Neuronal stem cell (in vitro differentiated cells): ENCODE results near the gene MPP2.
A peak's percentile ranks its signal among the peaks of the same experiment; 100 is the strongest.

ENCODE experiments used
- DNase-seq: peaks from one replicate; pipeline ENCODE4 v3.0.0-alpha.2; 2013; ENCODE audit warnings: low spot score
- H2AFZ ChIP-seq: one replicate; pipeline ENCODE4 v1.6.1; 2013; ENCODE audit warnings: mild to moderate bottlenecking, low read length, inconsistent platforms
- H2AK5ac ChIP-seq: 2 replicates; pipeline ENCODE4 v1.6.1; 2013; ENCODE audit warnings: low read depth, mild to moderate bottlenecking, inconsistent platforms, low read length, moderate library complexity, mixed read lengths
- H2BK120ac ChIP-seq: 2 replicates; pipeline ENCODE4 v1.6.1; 2013; ENCODE audit warnings: low read depth, mild to moderate bottlenecking, inconsistent platforms, low read length, moderate library complexity, mixed read lengths
- H2BK12ac ChIP-seq: one replicate; pipeline ENCODE4 v1.6.1; 2013; ENCODE audit warnings: low read length, inconsistent platforms
- H2BK15ac ChIP-seq: 2 replicates; pipeline ENCODE4 v1.6.1; 2013; ENCODE audit warnings: mild to moderate bottlenecking, low read length, inconsistent platforms, mixed read lengths
- H2BK5ac ChIP-seq: one replicate; pipeline ENCODE4 v1.6.1; 2013; ENCODE audit warnings: inconsistent platforms, mild to moderate bottlenecking, low read length, moderate library complexity
- H3K14ac ChIP-seq: one replicate; pipeline ENCODE4 v1.6.1; 2013; ENCODE audit warnings: low read length, inconsistent platforms
- H3K18ac ChIP-seq: 2 replicates; pipeline ENCODE4 v1.6.1; 2013; ENCODE audit warnings: low read length, inconsistent platforms
- H3K23ac ChIP-seq: 2 replicates; pipeline ENCODE4 v1.6.1; 2013; ENCODE audit warnings: low read depth, mild to moderate bottlenecking, mixed read lengths, low read length, inconsistent platforms; ENCODE audit not compliant: poor library complexity
- H3K27ac ChIP-seq: replicated peaks from 3 replicates; pipeline ENCODE4 v1.5.1; 2013; ENCODE audit warnings: low read length, inconsistent platforms
- H3K27me3 ChIP-seq, 3 experiments: 2 replicates each; pipeline ENCODE4 v1.6.1; 2013; ENCODE audit warnings: low read length in 3 of 3, mild to moderate bottlenecking in 2 of 3, inconsistent platforms in 1 of 3, low read depth in 1 of 3, mixed read lengths in 1 of 3, moderate library complexity in 1 of 3; ENCODE audit not compliant: control insufficient read depth in 3 of 3, insufficient read depth in 3 of 3
- H3K36me3 ChIP-seq, 2 donors: replicated peaks in 1 of 2; 2 replicates each; pipeline ENCODE4 v1.6.1; 2013; ENCODE audit warnings: low read length in 2 of 2; ENCODE audit not compliant: control insufficient read depth in 2 of 2, insufficient read depth in 2 of 2
- H3K4ac ChIP-seq: 2 replicates; pipeline ENCODE4 v1.6.1; 2013; ENCODE audit warnings: inconsistent platforms, mild to moderate bottlenecking, low read length, moderate library complexity
- H3K4me1 ChIP-seq, 2 donors: 1 replicate in 1 of 2; 2 replicates in 1 of 2; pipeline ENCODE4 v1.6.1; 2013; ENCODE audit warnings: low read length in 2 of 2, low read depth in 1 of 2; ENCODE audit not compliant: control insufficient read depth in 2 of 2, insufficient read depth in 1 of 2
- H3K4me2 ChIP-seq: one replicate; pipeline ENCODE4 v1.6.1; 2013; ENCODE audit warnings: mild to moderate bottlenecking, low read length, inconsistent platforms; ENCODE audit not compliant: insufficient read depth, poor library complexity, severe bottlenecking
- H3K4me3 ChIP-seq, 2 donors: 2 replicates each; pipeline ENCODE4 v1.5.1; 2013; ENCODE audit warnings: low read length in 2 of 2, mild to moderate bottlenecking in 2 of 2, inconsistent platforms in 1 of 2, moderate library complexity in 1 of 2
- H3K79me1 ChIP-seq: one replicate; pipeline ENCODE4 v1.6.1; 2013; ENCODE audit warnings: low read depth, mild to moderate bottlenecking, inconsistent platforms, low read length, moderate library complexity
- H3K9ac ChIP-seq: one replicate; pipeline ENCODE4 v1.6.1; 2013; ENCODE audit warnings: mild to moderate bottlenecking, low read depth, low read length, inconsistent platforms; ENCODE audit not compliant: poor library complexity
- H3K9me3 ChIP-seq, 2 donors: replicated peaks in 1 of 2; 2 replicates each; pipeline versions ENCODE3 to v1.6.1; 2013; ENCODE audit warnings: low read length in 2 of 2, mild to moderate bottlenecking in 2 of 2, inconsistent platforms in 1 of 2, low read depth in 1 of 2, mixed read lengths in 1 of 2, moderate library complexity in 1 of 2; ENCODE audit not compliant: control insufficient read depth in 2 of 2, insufficient read depth in 1 of 2
- H4K8ac ChIP-seq: one replicate; pipeline ENCODE4 v1.6.1; 2013; ENCODE audit warnings: low read depth, mild to moderate bottlenecking, inconsistent platforms, low read length, moderate library complexity
- H4K91ac ChIP-seq: one replicate; pipeline ENCODE4 v1.6.1; 2013; ENCODE audit warnings: low read length, low read depth, mild to moderate bottlenecking, inconsistent platforms; ENCODE audit not compliant: poor library complexity
- WGBS, 2 donors: extraction: QIAGEN DNeasy Blood & Tissue Kit; methylation state at CpG; one replicate each; pipeline ENCODE4 v1.1.7; 2013; ENCODE audit warnings: missing lambda C conversion rate in 2 of 2, mixed read lengths in 1 of 2; ENCODE audit not compliant: insufficient read length in 2 of 2, insufficient replicate concordance in 1 of 2; ENCODE audit errors: extremely low coverage in 2 of 2; 5-methylcytosine and 5-hydroxymethylcytosine counted together

The MPP2 gene

GRCh38 chr17:43905985-43906852, 1.1 kb downstream of the MPP2 start:
- H2BK12ac ChIP-seq: peak overlapping the region; percentile 42
- peak overlapping the region; percentile 61 for H3K9ac ChIP-seq
- peak overlapping the region; percentile 7 for H2AK5ac ChIP-seq
- no peak overlapping the region for H3K23ac ChIP-seq
- H3K9me3 ChIP-seq: no peaks in the 10 kb centered on the region
- peaks cover 0 to 54% (median 0%) of the 10 kb centered on the region in 3 experiments for H3K27me3 ChIP-seq
- WGBS, 2 donors: no CpG with 5 or more reads among the region's 37 CpGs
- no peak overlapping the region for H3K4ac ChIP-seq
- H3K14ac ChIP-seq: no peak overlapping the region
- DNase-seq: peak; percentile 77
- no peaks in the 10 kb centered on the region for H3K36me3 ChIP-seq
- peak overlapping the region; percentile 58 to 89 for H3K4me3 ChIP-seq
- H4K91ac ChIP-seq: no peak overlapping the region
- H3K27ac ChIP-seq: peak overlapping the region; percentile 52
- H3K4me2 ChIP-seq: peak overlapping the region; percentile 99
- no peak overlapping the region for H4K8ac ChIP-seq
- peak overlapping the region; percentile 76 for H2BK15ac ChIP-seq
- peak overlapping the region; percentile 100 for H2BK5ac ChIP-seq
- H3K79me1 ChIP-seq: no peaks in the 10 kb centered on the region
- peak overlapping the region; percentile 84 for H3K18ac ChIP-seq
- peaks cover 19 to 27% of the 10 kb centered on the region in 2 donors for H3K4me1 ChIP-seq
- H2AFZ ChIP-seq: peak overlapping the region; percentile 99
- peak overlapping the region; percentile 52 for H2BK120ac ChIP-seq

GRCh38 chr17:43905400-43905984, 1.8 kb downstream of the MPP2 start:
- H3K27me3 ChIP-seq: peaks cover 0 to 53% (median 0%) of the 10 kb centered on the region in 3 experiments
- H2AFZ ChIP-seq: peak overlapping the region; percentile 99
- no peak overlapping the region for H3K23ac ChIP-seq
- H3K9me3 ChIP-seq: no peaks in the 10 kb centered on the region
- H2AK5ac ChIP-seq: peak overlapping the region; percentile 7
- no peak overlapping the region for H4K8ac ChIP-seq
- DNase-seq: peak; percentile 44
- no peak overlapping the region for H3K4ac ChIP-seq
- peaks cover 23 to 31% of the 10 kb centered on the region in 2 donors for H3K4me1 ChIP-seq
- H2BK12ac ChIP-seq: peak overlapping the region; percentile 42
- H3K27ac ChIP-seq: peak overlapping the region; percentile 52
- H3K79me1 ChIP-seq: no peaks in the 10 kb centered on the region
- H3K4me3 ChIP-seq: peak overlapping the region in 1 of 2 donors; percentile 75
- no peak overlapping the region for H2BK5ac ChIP-seq
- peak overlapping the region; percentile 84 for H3K18ac ChIP-seq
- peak overlapping the region; percentile 61 for H3K9ac ChIP-seq
- peak overlapping the region; percentile 52 for H2BK120ac ChIP-seq
- peak overlapping the region; percentile 76 for H2BK15ac ChIP-seq
- no CpG with 5 or more reads among the region's 3 CpGs for WGBS, 2 donors
- H4K91ac ChIP-seq: no peak overlapping the region
- no peaks in the 10 kb centered on the region for H3K36me3 ChIP-seq
- no peak overlapping the region for H3K14ac ChIP-seq
- peak overlapping the region; percentile 99 for H3K4me2 ChIP-seq

GRCh38 chr17:43901861-43902589, 5.3 kb downstream of the MPP2 start:
- Histone ChIP-seq H2BK5ac (no peak overlapping the region), H3K27ac (peak overlapping the region; percentile 63), H3K4me3 (no peak overlapping the region), H3K9ac (peak overlapping the region; percentile 38), H4K8ac (no peak overlapping the region), H3K23ac (no peak overlapping the region), H2BK15ac (peak overlapping the region; percentile 93), H2AFZ (peak overlapping the region; percentile 17), H2BK120ac (no peak overlapping the region), H3K4me2 (no peak overlapping the region), H3K79me1 (peaks cover 1% of the 10 kb centered on the region), H4K91ac (no peak overlapping the region), H3K9me3 (no peaks in the 10 kb centered on the region), H3K27me3 (peaks cover 0 to 37% (median 0%) of the 10 kb centered on the region in 3 experiments), H3K36me3 (peaks cover 0 to 8% of the 10 kb centered on the region in 2 donors), H3K4me1 (peaks cover 26 to 39% of the 10 kb centered on the region in 2 donors), H3K14ac (no peak overlapping the region), H3K4ac (no peak overlapping the region), H2AK5ac (peak overlapping the region; percentile 86), H3K18ac (peak overlapping the region; percentile 63), H2BK12ac (no peak overlapping the region)
- no peak for DNase-seq
- WGBS, 2 donors: no CpG with 5 or more reads among the region's 7 CpGs
